AG10803 (cell line): ENCODE data around the gene RGL4.

Experiments
- DNase-seq: peaks from one replicate; pipeline ENCODE4 v3.0.0; 2010; ENCODE audit warnings: low read depth
- H3K4me3 ChIP-seq: 2 replicates; pipeline ENCODE4 v1.5.1; 2011; ENCODE audit warnings: mild to moderate bottlenecking, low read length, control low read depth
- CTCF ChIP-seq: conservative IDR thresholded peaks from 2 replicates; pipeline ENCODE4 v1.5.1; 2011; ENCODE audit warnings: mild to moderate bottlenecking, low read length, control low read depth, inconsistent platforms

RGL4 gene

DNA sequence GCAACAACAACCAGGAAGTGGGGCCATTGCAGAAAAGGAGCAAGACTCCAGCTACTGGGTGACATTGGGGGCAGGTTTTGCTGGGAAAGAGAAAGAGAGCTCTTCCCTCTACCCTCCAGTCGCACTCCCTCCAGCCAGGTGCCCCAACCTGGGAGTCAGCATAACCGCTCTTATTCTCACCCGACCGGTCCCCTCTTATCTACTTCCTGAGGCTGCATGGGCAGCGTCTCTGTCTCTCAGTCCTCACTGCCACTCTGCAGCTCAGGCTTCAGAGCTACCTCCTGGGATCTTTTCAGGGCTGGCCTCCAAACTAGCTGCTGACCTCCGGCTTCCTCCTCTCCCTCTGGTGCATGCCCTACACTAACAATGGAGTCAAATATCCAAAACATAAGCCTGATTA is 55.0 kb downstream of the RGL4 start:
- DNase-seq, result no peak
- H3K4me3 ChIP-seq, result no peak overlapping the region
- no peak for TF ChIP-seq CTCF
